HS-27A (cell line): ENCODE results near the gene WNK4.

ENCODE experiments used
- DNase-seq: peaks from one replicate; pipeline ENCODE4 v3.0.0-alpha.2; 2012; ENCODE audit warnings: low read depth, missing footprints

Gene WNK4

GRCh38 chr17:42772945-42773289, 7.5 kb upstream of the WNK4 start:
- DNase-seq: no peak

- peak; percentile 30 for DNase-seq
Measured at GRCh38 chr17:42773290-42774035, 6.9 kb upstream of the WNK4 start, which contains the start of gene VPS25. Gene VPS25 (plus strand): TSS chr17:42773449. CDS start chr17:42773476, 27 bp downstream.

- DNase-seq: no peak
Measured at GRCh38 chr17:42774066-42774745, 6.2 kb upstream of the WNK4 start.

GRCh38 chr17:42775534-42776098, 4.8 kb upstream of the WNK4 start:
- DNase-seq: no peak

GRCh38 chr17:42778570-42778969, 1.8 kb upstream of the WNK4 start:
- no peak for DNase-seq

- DNase-seq: no peak
Measured at GRCh38 chr17:42779304-42779935, 990 bp upstream of the WNK4 start.

- DNase-seq: no peak
Measured at GRCh38 chr17:42780851-42781638, 635 bp downstream of the WNK4 start.

- no peak for DNase-seq
Measured at GRCh38 chr17:42781639-42782165, 1.3 kb downstream of the WNK4 start.

- DNase-seq: no peak
Measured at GRCh38 chr17:42782166-42783061, 2.0 kb downstream of the WNK4 start.

- DNase-seq: no peak
Measured at GRCh38 chr17:42783062-42783790, 2.8 kb downstream of the WNK4 start.

- no peak for DNase-seq
Measured at GRCh38 chr17:42783791-42784138, 3.4 kb downstream of the WNK4 start.

GRCh38 chr17:42784409-42784808, 4.0 kb downstream of the WNK4 start:
- no peak for DNase-seq

GRCh38 chr17:42784811-42785592, 4.6 kb downstream of the WNK4 start:
- DNase-seq: no peak

GRCh38 chr17:42787266-42787665, 6.9 kb downstream of the WNK4 start:
- no peak for DNase-seq

GRCh38 chr17:42791948-42792347, 11.5 kb downstream of the WNK4 start:
- no peak for DNase-seq

GRCh38 chr17:42792545-42792944, 12.1 kb downstream of the WNK4 start:
- no peak for DNase-seq

GRCh38 chr17:42795061-42795460, 14.7 kb downstream of the WNK4 start:
- no peak for DNase-seq

GRCh38 chr17:42795465-42795864, 15.1 kb downstream of the WNK4 start:
- no peak for DNase-seq

GRCh38 chr17:42796066-42796758, 15.8 kb downstream of the WNK4 start:
- no peak for DNase-seq
